ENCODE results near the gene TMSB10. TPM values are rescaled to one million over a fixed set of nuclear protein-coding genes. Genes with fewer than 3 reads are reported as not detected.

The TMSB10 gene
- total and polyA plus RNA-seq, 4 donors: 225 to 518 (median 256) TPM

- Histone ChIP-seq H3K27me3 (ENCODE audit: control insufficient read depth in 4 of 4, insufficient read depth in 4 of 4, low read length in 3 of 4) (no peaks in the 10 kb centered on the region), H3K9me3 (ENCODE audit: control insufficient read depth in 4 of 4, low read length in 3 of 4) (no peaks in the 10 kb centered on the region), H3K27ac (ENCODE audit: low read depth in 1 of 2, low read length in 2 of 2) (no peak overlapping the region), H3K9ac (ENCODE audit: low read depth in 1 of 2, low read length in 2 of 2) (no peak overlapping the region), H3K4me1 (ENCODE audit: control insufficient read depth in 4 of 4, insufficient read depth in 4 of 4, low read length in 3 of 4) (no peaks in the 10 kb centered on the region), H3K4me3 (ENCODE audit: low read depth in 1 of 3, low read length in 3 of 3) (no peak overlapping the region), H3K36me3 (ENCODE audit: control insufficient read depth in 4 of 4, insufficient read depth in 3 of 4, low read depth in 1 of 4, low read length in 3 of 4) (no peaks in the 10 kb centered on the region)
- WGBS: 69% methylated on average over 7 of the region's 7 CpGs
- DNase-seq (ENCODE audit: low spot score): no peak
- TF ChIP-seq ZBTB33 (IDR thresholded peaks at IDR 0.05): no peak
- TF ChIP-seq RAD21 (IDR thresholded peaks at IDR 0.05): no peak
- TF ChIP-seq TAF1 (conservative IDR thresholded peaks at IDR 0.05): no peak
- no peak for TF ChIP-seq FOXA1 (IDR thresholded peaks at IDR 0.05)
- TF ChIP-seq NR2F2 (IDR thresholded peaks at IDR 0.05): no peak
- no peak for TF ChIP-seq ATF3 (IDR thresholded peaks at IDR 0.05)
- TF ChIP-seq HNF4G (IDR thresholded peaks at IDR 0.05): no peak
- no peak for TF ChIP-seq FOXA2 (IDR thresholded peaks at IDR 0.05)
- TF ChIP-seq EGR1 (IDR thresholded peaks at IDR 0.05; ENCODE audit: low read depth in 2 of 2): no peak
- TF ChIP-seq GABPA (IDR thresholded peaks at IDR 0.05 in 1 of 2, conservative IDR thresholded peaks at IDR 0.05 in 1 of 2): no peak
- no peak for TF ChIP-seq RXRA (IDR thresholded peaks at IDR 0.05)
- TF ChIP-seq YY1 (IDR thresholded peaks at IDR 0.05): no peak
- TF ChIP-seq SP1 (IDR thresholded peaks at IDR 0.05): no peak
- no peak for TF ChIP-seq MAX (IDR thresholded peaks at IDR 0.05)
- TF ChIP-seq CTCF (IDR thresholded peaks at IDR 0.05; ENCODE audit: low read depth, low read length, missing input control): no peak
- TF ChIP-seq HNF4A (conservative IDR thresholded peaks at IDR 0.05): no peak
- TF ChIP-seq JUND (IDR thresholded peaks at IDR 0.05): no peak
Observed at GRCh38 chr2:84894758-84895520, 10.5 kb upstream of the TMSB10 start.

GRCh38 chr2:84896567-84896966, 8.9 kb upstream of the TMSB10 start:
- TF ChIP-seq JUND (IDR thresholded peaks at IDR 0.05) (no peak), NR2F2 (IDR thresholded peaks at IDR 0.05) (no peak), TAF1 (conservative IDR thresholded peaks at IDR 0.05) (no peak), SP1 (IDR thresholded peaks at IDR 0.05) (no peak), FOXA1 (IDR thresholded peaks at IDR 0.05) (no peak), RXRA (IDR thresholded peaks at IDR 0.05) (no peak), GABPA (IDR thresholded peaks at IDR 0.05 in 1 of 2, conservative IDR thresholded peaks at IDR 0.05 in 1 of 2) (no peak)
- H3K27ac ChIP-seq (ENCODE audit: low read depth in 1 of 2, low read length in 2 of 2): no peak overlapping the region
- 90% methylated on average over 2 of the region's 2 CpGs for WGBS

More at GRCh38 chr2:84896567-84896966, 8.9 kb upstream of the TMSB10 start:
- Histone ChIP-seq H3K4me3 (ENCODE audit: low read depth in 1 of 3, low read length in 3 of 3) (no peak overlapping the region), H3K9ac (ENCODE audit: low read depth in 1 of 2, low read length in 2 of 2) (no peak overlapping the region), H3K4me1 (ENCODE audit: control insufficient read depth in 4 of 4, insufficient read depth in 4 of 4, low read length in 3 of 4) (no peaks in the 10 kb centered on the region), H3K36me3 (ENCODE audit: control insufficient read depth in 4 of 4, insufficient read depth in 3 of 4, low read depth in 1 of 4, low read length in 3 of 4) (no peaks in the 10 kb centered on the region), H3K9me3 (ENCODE audit: control insufficient read depth in 4 of 4, low read length in 3 of 4) (no peaks in the 10 kb centered on the region), H3K27me3 (ENCODE audit: control insufficient read depth in 4 of 4, insufficient read depth in 4 of 4, low read length in 3 of 4) (no peaks in the 10 kb centered on the region)
- DNase-seq (ENCODE audit: low spot score): no peak

Data from liver (tissue), 9 donors.